Osteoblast (primary cell): Measurements from ENCODE around the gene ETV6. TPM values are rescaled to one million over a fixed set of nuclear protein-coding genes. Genes with fewer than 3 reads are reported as not detected.

Experiments
- DNase-seq: peaks from one replicate; pipeline ENCODE4 v3.0.0; 2011; ENCODE audit warnings: low spot score, mixed read lengths; ENCODE audit not compliant: insufficient read length; ENCODE audit errors: missing footprints
- H2AFZ ChIP-seq: 2 replicates; pipeline ENCODE4 v1.6.0; 2011; ENCODE audit warnings: mild to moderate bottlenecking, low read length
- H3K27ac ChIP-seq: 2 replicates; pipeline ENCODE4 v1.5.1; 2011; ENCODE audit warnings: mild to moderate bottlenecking, low read depth, low read length, moderate library complexity
- H3K27me3 ChIP-seq: 2 replicates; pipeline ENCODE4 v1.6.0; 2012; ENCODE audit warnings: mild to moderate bottlenecking, control low read depth, inconsistent platforms, low read length, moderate library complexity; ENCODE audit not compliant: insufficient read depth
- H3K36me3 ChIP-seq: 2 replicates; pipeline ENCODE4 v1.5.1; 2011; ENCODE audit warnings: mild to moderate bottlenecking, low read length, control low read depth, moderate library complexity; ENCODE audit not compliant: insufficient read depth
- H3K4me1 ChIP-seq: 2 replicates; pipeline ENCODE4 v1.5.1; 2011; ENCODE audit warnings: mild to moderate bottlenecking, low read length, control low read depth, moderate library complexity; ENCODE audit not compliant: insufficient read depth
- H3K4me2 ChIP-seq: 2 replicates; pipeline ENCODE4 v1.6.0; 2011; ENCODE audit warnings: mild to moderate bottlenecking, low read length; ENCODE audit not compliant: insufficient read depth
- H3K4me3 ChIP-seq: fragments of 200-600 bp; sonication (generic); 3 replicates; pipeline ENCODE4 v1.5.1; 2012; ENCODE audit warnings: mild to moderate bottlenecking, low read length, inconsistent platforms; ENCODE audit not compliant: insufficient read depth
- H3K79me2 ChIP-seq: 2 replicates; pipeline ENCODE4 v1.6.0; 2012; ENCODE audit warnings: mild to moderate bottlenecking, low read length, control low read depth, inconsistent platforms; ENCODE audit not compliant: insufficient read depth
- H3K9me3 ChIP-seq: 2 replicates; pipeline ENCODE4 v1.5.1; 2011; ENCODE audit warnings: low read depth, low read length, control low read depth
- H4K20me1 ChIP-seq: 2 replicates; pipeline ENCODE4 v1.6.0; 2012; ENCODE audit warnings: mild to moderate bottlenecking, low read length, control low read depth; ENCODE audit not compliant: insufficient read depth
- CTCF ChIP-seq: IDR thresholded peaks from 2 replicates; pipeline ENCODE4 v1.5.1; 2011; ENCODE audit warnings: mild to moderate bottlenecking, low read depth, low read length, moderate library complexity; ENCODE audit errors: extremely low read depth
- total RNA-seq: library from RNA; depleted of rRNA; stranded (reverse); fragments of >200 nt; gene quantifications from 2 replicates; pipeline ENCODE4 v1.2.3, GENCODE V29; 2012

ETV6 gene
- total RNA-seq, 1 donor = 16.3 TPM

- no peak overlapping the region for H3K27ac ChIP-seq
- no peaks in the 10 kb centered on the region for H3K27me3 ChIP-seq
Observed at GRCh38 chr12:11609045-11609444, 40.4 kb upstream of the ETV6 start.

DNA sequence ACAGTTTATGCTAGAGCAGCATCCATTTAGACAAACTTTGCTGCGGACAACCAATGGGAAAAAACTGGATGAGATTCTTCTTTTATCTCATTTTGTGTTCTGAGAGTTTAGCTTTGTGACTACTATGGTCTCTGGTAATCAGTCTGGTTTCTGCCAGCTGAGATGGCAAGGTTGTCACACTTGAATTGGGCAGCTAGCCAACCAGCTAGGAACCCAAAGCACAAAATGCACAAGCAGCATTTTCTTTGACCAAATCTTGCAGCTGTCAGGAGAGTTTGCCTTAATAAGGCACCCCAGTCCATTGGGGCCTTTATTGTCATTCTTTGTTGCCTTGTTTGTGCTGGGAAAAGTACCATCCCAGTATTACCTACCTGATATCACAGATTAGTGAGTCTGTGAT lies 34.0 kb upstream of the ETV6 start:
- Histone ChIP-seq H3K4me1 (no peaks in the 10 kb centered on the region), H3K79me2 (no peaks in the 10 kb centered on the region), H3K4me3 (no peak overlapping the region), H3K27ac (no peak overlapping the region), H4K20me1 (no peaks in the 10 kb centered on the region), H3K9me3 (no peaks in the 10 kb centered on the region), H2AFZ (no peak overlapping the region), H3K4me2 (no peak overlapping the region), H3K36me3 (no peaks in the 10 kb centered on the region), H3K27me3 (no peaks in the 10 kb centered on the region)
- TF ChIP-seq CTCF = no peak
- no peak for DNase-seq

More at GRCh38 chr12:11609045-11609444, 40.4 kb upstream of the ETV6 start:
- no peak for DNase-seq
- no peaks in the 10 kb centered on the region for H4K20me1 ChIP-seq
- H3K36me3 ChIP-seq = no peaks in the 10 kb centered on the region
- no peaks in the 10 kb centered on the region for H3K4me1 ChIP-seq
- TF ChIP-seq CTCF = no peak
- no peaks in the 10 kb centered on the region for H3K79me2 ChIP-seq
- no peaks in the 10 kb centered on the region for H3K9me3 ChIP-seq
- H3K4me3 ChIP-seq = no peak overlapping the region
- no peak overlapping the region for H2AFZ ChIP-seq
- no peak overlapping the region for H3K4me2 ChIP-seq

GRCh38 chr12:11618046-11618445 lies 31.4 kb upstream of the ETV6 start:
- H3K4me3 ChIP-seq = no peak overlapping the region
- TF ChIP-seq CTCF = no peak
- no peaks in the 10 kb centered on the region for H3K9me3 ChIP-seq
- no peak overlapping the region for H2AFZ ChIP-seq
- DNase-seq = no peak
- no peaks in the 10 kb centered on the region for H3K79me2 ChIP-seq
- no peaks in the 10 kb centered on the region for H3K27me3 ChIP-seq
- peaks cover under 1% of the 10 kb centered on the region for H3K4me1 ChIP-seq
- H3K4me2 ChIP-seq = no peak overlapping the region
- no peaks in the 10 kb centered on the region for H4K20me1 ChIP-seq
- no peak overlapping the region for H3K27ac ChIP-seq
- no peaks in the 10 kb centered on the region for H3K36me3 ChIP-seq

DNA sequence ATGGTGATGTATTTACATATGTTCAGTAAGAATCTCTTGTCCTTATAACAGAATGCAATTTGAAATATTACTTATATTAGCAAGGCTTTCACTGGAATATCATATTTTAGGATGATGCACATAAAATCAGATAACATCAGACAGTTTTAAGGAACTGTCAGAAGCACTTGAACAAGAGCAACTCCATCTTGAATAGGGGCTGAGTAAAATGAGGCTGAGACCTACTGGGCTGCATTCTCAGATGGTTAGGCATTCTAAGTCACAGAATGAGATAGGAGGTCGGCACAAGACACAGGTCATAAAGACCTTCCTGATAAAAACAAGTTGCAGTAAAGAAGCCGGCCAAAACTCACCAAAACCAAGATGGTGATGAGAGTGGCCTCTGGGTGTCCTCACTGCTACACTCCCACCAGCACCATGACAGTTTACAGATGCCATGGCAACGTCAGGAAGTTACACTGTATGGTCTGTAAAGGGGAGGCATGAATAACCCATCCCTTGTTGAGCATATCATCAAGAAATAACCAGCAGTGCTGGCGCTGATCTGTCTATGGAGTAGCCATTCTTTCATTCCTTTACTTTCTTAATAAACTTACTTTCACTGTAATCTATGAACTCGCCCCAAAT lies 27.6 kb upstream of the ETV6 start:
- H3K4me2 ChIP-seq = no peak overlapping the region
- H3K79me2 ChIP-seq = no peaks in the 10 kb centered on the region
- H4K20me1 ChIP-seq = no peaks in the 10 kb centered on the region
- no peaks in the 10 kb centered on the region for H3K27me3 ChIP-seq
- H3K4me3 ChIP-seq = no peak overlapping the region
- H3K27ac ChIP-seq = no peak overlapping the region
- peak; percentile 12 for TF ChIP-seq CTCF
- no peaks in the 10 kb centered on the region for H3K36me3 ChIP-seq
- peaks cover 6% of the 10 kb centered on the region for H3K4me1 ChIP-seq
- DNase-seq = no peak
- no peaks in the 10 kb centered on the region for H3K9me3 ChIP-seq
- no peak overlapping the region for H2AFZ ChIP-seq
